ENCODE results near the gene CACNA1C.

GRCh38 chr12:2683283-2684025, 630.7 kb downstream of the CACNA1C start:
- TF ChIP-seq CTCF (conservative IDR thresholded peaks at IDR 0.05; ENCODE audit: low read length): 0 out of 2 replicates have a peak, but pooled peaks have one; percentile 35
- TF ChIP-seq EZH2phosphoT487 (IDR thresholded peaks at IDR 0.05; ENCODE audit: borderline replicate concordance, low read depth, low read length): no peak
